ENCODE results near the gene RPS18. TPM values are rescaled to one million over a fixed set of nuclear protein-coding genes. Genes with fewer than 3 reads are reported as not detected.
A peak's percentile ranks its signal among the peaks of the same experiment; 100 is the strongest.

RPS18 gene
- total RNA-seq, 1 experiment from 2014 or later = 4,062 TPM

- CTCF ChIA-PET = no interaction called here
- POLR2A ChIA-PET = interaction anchor here (1.2 kb wide), 1 partner anchor 131 kb away, joined by 3 read pairs; no protein-coding TSS in a partner anchor
These were observed 7.9 kb upstream of the RPS18 start for GRCh38 chr6:33264015-33264414.

More at GRCh38 chr6:33264015-33264414, 7.9 kb upstream of the RPS18 start:
- intact Hi-C loops (cut with micrococcal nuclease) = no loop called here
- Histone ChIP-seq H3K79me2 (ENCODE audit: insufficient read depth, low read length) (no peaks in the 10 kb centered on the region), H3K9me2 (ENCODE audit: insufficient read depth) (no peaks in the 10 kb centered on the region), H3K9me3 (ENCODE audit: control insufficient read depth in 1 of 2, insufficient read depth in 1 of 2, low read depth in 1 of 2, low read length in 2 of 2) (no peaks in the 10 kb centered on the region), H2AFZ (ENCODE audit: low read depth, low read length, poor library complexity, severe bottlenecking) (no peak overlapping the region), H3K4me1 (ENCODE audit: control insufficient read depth in 1 of 2, insufficient read depth in 2 of 2, low read length in 2 of 2) (peaks cover 18 to 32% of the 10 kb centered on the region in 2 experiments), H3K9ac (ENCODE audit: low read length) (no peak overlapping the region), H3K4me3 (replicated peaks in 1 of 2; ENCODE audit: low read depth in 1 of 2, low read length in 2 of 2) (no peak overlapping the region), H4K20me1 (ENCODE audit: insufficient read depth) (no peaks in the 10 kb centered on the region), H3K27ac (ENCODE audit: low read depth, low read length) (no peak overlapping the region; the same call in 1 of the 2 replicates), H3K4me2 (ENCODE audit: low read length) (no peak overlapping the region), H3K36me3 (ENCODE audit: control insufficient read depth in 1 of 2, insufficient read depth in 2 of 2, low read length in 2 of 2) (peaks cover 7 to 32% of the 10 kb centered on the region in 2 experiments; a peak in 3 of 4 replicates), H3K27me3 (ENCODE audit: insufficient read depth, low read length) (no peaks in the 10 kb centered on the region)
- DNase-seq (ENCODE audit: low read depth, low spot score) (no peak), ATAC-seq (0 out of 2 replicates have a peak, but pooled peaks have one; percentile 12)
- RAD21 ChIA-PET (ENCODE audit: low non-redundant PET in 1 of 2, low total read pairs in 2 of 2, uncharacterized antibody in 2 of 2, unreplicated experiment in 2 of 2) = no interaction called here
- no TSS peak for BruUV-seq (replicated peaks)
- TF ChIP-seq ATF3 (IDR thresholded peaks at IDR 0.05) = no peak
- no peak for TF ChIP-seq TCF7L2 (IDR thresholded peaks at IDR 0.05; ENCODE audit: borderline replicate concordance, extremely low read depth, insufficient read depth, insufficient read length)
- TF ChIP-seq SP1 (IDR thresholded peaks at IDR 0.05; ENCODE audit: low read depth) = no peak
- no peak for TF ChIP-seq ZBTB33 (IDR thresholded peaks at IDR 0.05; ENCODE audit: extremely low read depth, insufficient replicate concordance, low read length)
- TF ChIP-seq MAX (IDR thresholded peaks at IDR 0.05) = no peak
- no peak for TF ChIP-seq ZFX (IDR thresholded peaks at IDR 0.05)
- TF ChIP-seq YY1 (IDR thresholded peaks at IDR 0.05; ENCODE audit: extremely low read depth, insufficient replicate concordance, low read depth, low read length) = no peak
- no peak for TF ChIP-seq EZH2phosphoT487 (IDR thresholded peaks at IDR 0.05; ENCODE audit: borderline replicate concordance)
